Tibial artery (tissue), 4 donors: ENCODE results near the gene ADSS1.

Source experiments
- DNase-seq, 2 donors: peaks; one replicate each; pipeline ENCODE4 v3.0.0-alpha.2; 2019
- H3K27ac ChIP-seq, 2 donors: fragments of 200-600 bp; sonication (generic) in 1 of 2; 1 replicate in 1 of 2; 2 replicates in 1 of 2; pipeline ENCODE4 v1.5.1; 2018 to 2019; ENCODE audit warnings: mild to moderate bottlenecking in 1 of 2
- H3K27me3 ChIP-seq, 2 donors: fragments of 200-600 bp; sonication (generic) in 1 of 2; one replicate each; pipeline versions ENCODE4 v1.5.1 to v1.6.0; 2016 to 2019
- H3K36me3 ChIP-seq, 3 donors: fragments of 200-600 bp; sonication (generic) in 2 of 3; one replicate each; pipeline ENCODE4 v1.5.1; 2016 to 2019; ENCODE audit warnings: mild to moderate bottlenecking in 2 of 3
- H3K4me1 ChIP-seq, 4 donors: fragments of 200-600 bp; sonication (generic) in 2 of 4; 1 replicate in 3 of 4; 2 replicates in 1 of 4; pipeline ENCODE4 v1.5.1; 2016 to 2019
- H3K4me3 ChIP-seq, 2 donors: fragments of 200-600 bp; sonication (generic) in 1 of 2; 1 replicate in 1 of 2; 2 replicates in 1 of 2; pipeline ENCODE4 v1.5.1; 2018 to 2019; ENCODE audit warnings: mild to moderate bottlenecking in 2 of 2
- H3K9me3 ChIP-seq, 3 donors: fragments of 200-600 bp; sonication (generic) in 1 of 3; one replicate each; pipeline ENCODE4 v1.5.1; 2016 to 2019
- intact Hi-C: fragments of 100-400 bp; cut with DNase I; formaldehyde crosslinking; loops from one replicate; pipeline ENCODE4 v1.15.0; 2023; ENCODE audit warnings: low total_unique reads
- TF ChIP-seq, protein P1 (sequence below), 2 experiments: fragments of 200-600 bp in 1 of 2; fragments of 450-650 bp in 1 of 2; IDR thresholded peaks; one replicate each; pipeline ENCODE4 v1.5.1; 2017 to 2019; ENCODE audit warnings: antibody characterized with exemption in 2 of 2, mild to moderate bottlenecking in 1 of 2, moderate library complexity in 1 of 2

Gene ADSS1

DNA sequence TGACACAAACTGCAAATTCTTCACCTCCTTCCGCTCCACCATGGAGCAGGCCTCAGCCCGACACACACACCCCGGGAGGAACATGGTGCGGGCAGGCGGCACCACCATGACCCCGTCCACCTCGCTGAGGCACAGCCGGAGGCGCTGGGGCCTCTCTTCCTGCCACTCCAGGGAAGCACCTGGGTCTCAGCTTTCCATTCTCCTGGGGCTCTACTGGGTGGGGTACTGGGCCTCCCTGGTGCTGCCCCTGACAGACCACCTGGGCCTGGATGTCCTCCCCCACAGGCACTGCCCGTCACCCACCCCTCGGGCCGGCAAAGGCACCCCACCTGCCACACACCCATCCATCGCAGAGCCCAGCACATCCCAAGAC is 61.7 kb downstream of the ADSS1 start:
- Histone ChIP-seq H3K27ac (peak overlapping the region in 1 of 2 donors; percentile 25), H3K9me3 (no peaks in the 10 kb centered on the region), H3K4me3 (no peak overlapping the region), H3K27me3 (no peaks in the 10 kb centered on the region), H3K36me3 (peaks cover 11 to 79% (median 43%) of the 10 kb centered on the region in 3 donors), H3K4me1 (peaks cover 0 to 63% (median 33%) of the 10 kb centered on the region in 4 donors)
- intact Hi-C loops = no loop called here
- no peak for DNase-seq
- TF ChIP-seq, protein P1, sequence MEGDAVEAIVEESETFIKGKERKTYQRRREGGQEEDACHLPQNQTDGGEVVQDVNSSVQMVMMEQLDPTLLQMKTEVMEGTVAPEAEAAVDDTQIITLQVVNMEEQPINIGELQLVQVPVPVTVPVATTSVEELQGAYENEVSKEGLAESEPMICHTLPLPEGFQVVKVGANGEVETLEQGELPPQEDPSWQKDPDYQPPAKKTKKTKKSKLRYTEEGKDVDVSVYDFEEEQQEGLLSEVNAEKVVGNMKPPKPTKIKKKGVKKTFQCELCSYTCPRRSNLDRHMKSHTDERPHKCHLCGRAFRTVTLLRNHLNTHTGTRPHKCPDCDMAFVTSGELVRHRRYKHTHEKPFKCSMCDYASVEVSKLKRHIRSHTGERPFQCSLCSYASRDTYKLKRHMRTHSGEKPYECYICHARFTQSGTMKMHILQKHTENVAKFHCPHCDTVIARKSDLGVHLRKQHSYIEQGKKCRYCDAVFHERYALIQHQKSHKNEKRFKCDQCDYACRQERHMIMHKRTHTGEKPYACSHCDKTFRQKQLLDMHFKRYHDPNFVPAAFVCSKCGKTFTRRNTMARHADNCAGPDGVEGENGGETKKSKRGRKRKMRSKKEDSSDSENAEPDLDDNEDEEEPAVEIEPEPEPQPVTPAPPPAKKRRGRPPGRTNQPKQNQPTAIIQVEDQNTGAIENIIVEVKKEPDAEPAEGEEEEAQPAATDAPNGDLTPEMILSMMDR (IDR thresholded peaks at IDR 0.05) = no peak

DNA sequence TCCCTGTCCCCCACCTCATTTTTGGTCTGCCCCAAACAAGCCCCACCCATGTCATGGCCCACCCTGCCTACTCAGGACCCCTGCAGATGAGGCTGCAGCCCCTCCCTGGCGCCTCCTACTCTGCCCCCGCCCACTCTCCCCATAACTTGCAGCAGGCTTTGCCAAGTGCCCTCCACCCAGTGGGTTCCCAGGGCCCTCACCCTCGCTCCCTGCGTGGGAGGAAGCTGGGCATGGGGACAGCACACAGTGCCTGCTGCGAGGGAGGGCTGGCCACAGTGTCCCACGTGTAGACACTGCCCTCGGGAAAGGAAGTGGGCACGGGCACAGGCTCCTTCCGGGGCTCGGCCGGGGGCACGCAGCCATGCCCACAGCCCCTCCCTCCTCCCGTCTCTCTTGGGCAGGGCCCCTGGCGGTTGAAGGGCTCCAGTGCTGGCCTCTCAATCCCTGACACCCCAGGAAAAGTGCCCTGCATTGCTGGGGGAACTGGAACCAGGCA is 62.1 kb downstream of the ADSS1 start:
- no peaks in the 10 kb centered on the region for H3K9me3 ChIP-seq
- TF ChIP-seq, protein P1 (IDR thresholded peaks at IDR 0.05) = no peak
- peaks cover 0 to 67% (median 35%) of the 10 kb centered on the region in 4 donors for H3K4me1 ChIP-seq
- H3K27me3 ChIP-seq = no peaks in the 10 kb centered on the region
- DNase-seq = no peak
- intact Hi-C loops = no loop called here
- peak overlapping the region in 1 of 2 donors; percentile 25 for H3K27ac ChIP-seq
- peaks cover 12 to 79% (median 43%) of the 10 kb centered on the region in 3 donors for H3K36me3 ChIP-seq
- no peak overlapping the region for H3K4me3 ChIP-seq

DNA sequence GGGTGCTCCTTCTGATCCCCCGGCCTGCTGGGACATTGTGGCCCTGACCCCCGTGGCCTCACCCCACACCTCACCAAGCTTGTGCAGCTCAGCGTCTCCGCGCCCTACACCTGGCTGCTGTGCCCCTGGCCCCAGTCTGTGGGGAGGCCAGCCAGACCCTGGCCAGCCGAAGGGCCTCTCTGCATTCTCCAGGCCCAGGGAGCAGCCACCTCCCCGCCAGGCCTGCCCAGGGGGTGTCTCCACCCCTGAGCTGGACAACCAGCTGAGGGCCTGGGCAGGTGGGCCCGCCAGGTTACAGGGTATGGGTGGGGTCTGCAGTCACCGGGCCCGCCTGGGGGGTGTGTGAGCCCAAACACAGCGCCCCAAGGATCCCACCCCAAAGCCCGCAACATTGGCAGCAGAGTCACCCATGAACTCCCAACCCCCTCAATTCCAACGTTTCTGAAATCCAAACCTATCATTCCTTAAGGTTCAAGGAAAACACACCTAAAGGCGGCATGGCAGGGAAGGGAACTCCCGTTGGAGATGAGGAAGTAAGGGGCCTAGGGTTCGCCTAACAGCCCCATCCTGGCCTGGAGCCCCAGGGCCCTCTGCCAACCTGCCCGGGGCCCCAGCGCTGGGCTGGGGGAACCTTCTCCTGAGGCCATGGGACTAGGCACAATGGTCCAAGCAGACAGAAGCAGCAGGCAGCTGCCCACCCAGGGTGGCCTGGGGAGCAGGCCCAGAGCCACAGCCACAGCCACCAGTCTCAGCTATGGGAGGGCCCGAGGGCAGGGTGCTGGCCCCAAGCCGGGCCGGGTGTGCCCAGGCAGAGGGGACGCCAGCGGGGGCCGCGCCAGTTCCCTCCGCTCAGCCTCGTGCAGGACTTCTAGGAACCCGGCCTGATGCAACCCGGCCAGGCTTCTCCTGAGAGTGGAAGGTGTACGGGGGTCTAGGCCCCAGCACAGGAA is 63.0 kb downstream of the ADSS1 start:
- H3K36me3 ChIP-seq = peaks cover 12 to 83% (median 47%) of the 10 kb centered on the region in 3 donors
- no peak for DNase-seq
- intact Hi-C loops = no loop called here
- peaks cover 0 to 76% (median 43%) of the 10 kb centered on the region in 4 donors for H3K4me1 ChIP-seq
- no peaks in the 10 kb centered on the region for H3K27me3 ChIP-seq
- TF ChIP-seq, protein P1 (IDR thresholded peaks at IDR 0.05) = no peak
- H3K9me3 ChIP-seq = no peaks in the 10 kb centered on the region
- no peak overlapping the region for H3K27ac ChIP-seq
- no peak overlapping the region for H3K4me3 ChIP-seq

- Histone ChIP-seq H3K4me3 (no peak overlapping the region), H3K4me1 (peaks cover 0 to 83% (median 50%) of the 10 kb centered on the region in 4 donors), H3K27ac (no peak overlapping the region), H3K9me3 (no peaks in the 10 kb centered on the region), H3K36me3 (peaks cover 12 to 85% (median 40%) of the 10 kb centered on the region in 3 donors), H3K27me3 (no peaks in the 10 kb centered on the region)
- TF ChIP-seq, protein P1 (IDR thresholded peaks at IDR 0.05) = no peak
- intact Hi-C loops = no loop called here
- peak in 1 of 2 donors; percentile 48 for DNase-seq
Measured at GRCh38 chr14:104787736-104788135, 63.7 kb downstream of the ADSS1 start.

- Histone ChIP-seq H3K27me3 (no peaks in the 10 kb centered on the region), H3K27ac (no peak overlapping the region), H3K4me1 (peaks cover 0 to 89% (median 55%) of the 10 kb centered on the region in 4 donors), H3K9me3 (no peaks in the 10 kb centered on the region), H3K4me3 (no peak overlapping the region), H3K36me3 (peaks cover 12 to 86% (median 39%) of the 10 kb centered on the region in 3 donors)
- DNase-seq = no peak
- TF ChIP-seq, protein P1 (IDR thresholded peaks at IDR 0.05) = no peak
- intact Hi-C loops = no loop called here
Measured at GRCh38 chr14:104788161-104788818, 64.3 kb downstream of the ADSS1 start.
